ENCODE results near the gene GALNT17. TPM values are rescaled to one million over a fixed set of nuclear protein-coding genes. Genes with fewer than 3 reads are reported as not detected.

GALNT17 gene
- total RNA-seq, 1 experiment from 2014 or later, result not detected

DNA sequence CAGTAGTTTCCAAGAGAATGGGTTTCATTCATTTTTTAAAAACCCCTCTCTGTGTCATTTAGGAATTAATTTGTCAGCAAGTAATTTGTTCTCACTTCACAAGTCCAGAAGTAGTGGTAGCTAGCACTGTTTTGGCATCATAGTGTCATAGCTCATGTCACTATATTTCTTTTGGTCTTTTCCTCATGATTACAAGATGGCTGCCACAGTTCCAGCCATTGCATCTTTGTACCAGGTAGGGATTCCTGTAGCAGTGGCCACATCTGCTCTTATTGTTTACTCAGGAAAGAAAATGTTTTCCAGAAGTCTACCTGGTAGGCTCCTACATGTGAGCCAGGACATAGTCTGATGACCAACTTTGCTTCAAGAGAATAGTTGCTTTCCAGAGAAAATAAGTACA lies 16.2 kb downstream of the GALNT17 start:
- no peak overlapping the region for H3K4me3 ChIP-seq (ENCODE audit: low read depth, low read length, poor library complexity, severe bottlenecking)
- DNase-seq (ENCODE audit: low spot score), result no peak
- no peaks in the 10 kb centered on the region for H3K27me3 ChIP-seq (replicated peaks; ENCODE audit: insufficient read depth, low read depth, low read length, poor library complexity)
- no peaks in the 10 kb centered on the region for H3K36me3 ChIP-seq (ENCODE audit: insufficient read depth, low read length, poor library complexity, severe bottlenecking)
- no TSS peak for BruUV-seq (replicated peaks)
- no peak for TF ChIP-seq CTCF (conservative IDR thresholded peaks at IDR 0.05; ENCODE audit: low read depth, low read length)
- TF ChIP-seq EZH2 (IDR thresholded peaks at IDR 0.05; ENCODE audit: borderline replicate concordance, low read depth, low read length, poor library complexity, severe bottlenecking), result no peak
- ChIA-PET POLR2A (ENCODE audit: low non-redundant PET) (no interaction called here), CTCF (no interaction called here)
- intact Hi-C loops (cut with micrococcal nuclease; ENCODE audit: unreplicated experiment), result no loop called here
- H3K27ac ChIP-seq (ENCODE audit: low read depth, low read length, poor library complexity, severe bottlenecking), result no peak overlapping the region
- H3K4me1 ChIP-seq (ENCODE audit: insufficient read depth, low read length, poor library complexity, severe bottlenecking), result no peaks in the 10 kb centered on the region
- peaks cover 31% of the 10 kb centered on the region for H3K9me3 ChIP-seq (ENCODE audit: low read depth, low read length, poor library complexity, severe bottlenecking)

- Histone ChIP-seq H3K4me1 (ENCODE audit: insufficient read depth, low read length, poor library complexity, severe bottlenecking) (no peaks in the 10 kb centered on the region), H3K36me3 (ENCODE audit: insufficient read depth, low read length, poor library complexity, severe bottlenecking) (no peaks in the 10 kb centered on the region), H3K4me3 (ENCODE audit: low read depth, low read length, poor library complexity, severe bottlenecking) (no peak overlapping the region), H3K9me3 (ENCODE audit: low read depth, low read length, poor library complexity, severe bottlenecking) (peaks cover 14% of the 10 kb centered on the region), H3K27me3 (replicated peaks; ENCODE audit: insufficient read depth, low read depth, low read length, poor library complexity) (no peaks in the 10 kb centered on the region), H3K27ac (ENCODE audit: low read depth, low read length, poor library complexity, severe bottlenecking) (no peak overlapping the region)
- TF ChIP-seq EZH2 (IDR thresholded peaks at IDR 0.05; ENCODE audit: borderline replicate concordance, low read depth, low read length, poor library complexity, severe bottlenecking) (no peak), CTCF (conservative IDR thresholded peaks at IDR 0.05; ENCODE audit: low read depth, low read length) (no peak)
- no TSS peak for BruUV-seq (replicated peaks)
- CTCF ChIA-PET, result no interaction called here
- intact Hi-C loops (cut with micrococcal nuclease; ENCODE audit: unreplicated experiment), result no loop called here
- POLR2A ChIA-PET (ENCODE audit: low non-redundant PET), result no interaction called here
- no peak for DNase-seq (ENCODE audit: low spot score)
Measured at GRCh38 chr7:71155236-71155635, 23.3 kb downstream of the GALNT17 start.

DNA sequence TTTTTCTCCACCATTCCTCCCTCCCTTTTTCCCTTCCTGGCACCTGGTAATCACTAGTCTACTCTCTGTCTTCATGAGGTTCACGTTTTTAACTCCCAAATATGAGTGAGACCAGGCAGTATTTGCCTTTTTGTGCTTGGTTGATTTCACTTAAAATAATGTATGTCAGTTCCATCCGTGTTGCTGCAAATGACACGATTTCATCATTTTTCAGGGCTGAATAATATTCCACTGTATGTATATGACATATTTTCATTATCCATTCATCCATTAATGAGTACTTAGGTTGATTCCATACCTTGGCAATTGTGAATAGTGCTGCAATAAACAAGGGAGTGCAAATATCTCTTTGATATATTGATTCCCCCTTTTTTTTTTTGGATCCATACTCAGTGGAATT lies 25.8 kb downstream of the GALNT17 start:
- H3K4me3 ChIP-seq (ENCODE audit: low read depth, low read length, poor library complexity, severe bottlenecking), result no peak overlapping the region
- H3K9me3 ChIP-seq (ENCODE audit: low read depth, low read length, poor library complexity, severe bottlenecking), result peaks cover 14% of the 10 kb centered on the region
- no peaks in the 10 kb centered on the region for H3K4me1 ChIP-seq (ENCODE audit: insufficient read depth, low read length, poor library complexity, severe bottlenecking)
- POLR2A ChIA-PET (ENCODE audit: low non-redundant PET), result no interaction called here
- DNase-seq (ENCODE audit: low spot score), result no peak
- TF ChIP-seq CTCF (conservative IDR thresholded peaks at IDR 0.05; ENCODE audit: low read depth, low read length) (no peak), EZH2 (IDR thresholded peaks at IDR 0.05; ENCODE audit: borderline replicate concordance, low read depth, low read length, poor library complexity, severe bottlenecking) (no peak)
- H3K27ac ChIP-seq (ENCODE audit: low read depth, low read length, poor library complexity, severe bottlenecking), result no peak overlapping the region
- BruUV-seq (replicated peaks), result no TSS peak
- CTCF ChIA-PET, result no interaction called here
- H3K27me3 ChIP-seq (replicated peaks; ENCODE audit: insufficient read depth, low read depth, low read length, poor library complexity), result no peaks in the 10 kb centered on the region
- H3K36me3 ChIP-seq (ENCODE audit: insufficient read depth, low read length, poor library complexity, severe bottlenecking), result no peaks in the 10 kb centered on the region
- intact Hi-C loops (cut with micrococcal nuclease; ENCODE audit: unreplicated experiment), result no loop called here

Data from A673 (cell line).